HCT116 (cell line): ENCODE data around the gene TAS2R60. TPM values are rescaled to one million over a fixed set of nuclear protein-coding genes. Genes with fewer than 3 reads are reported as not detected.

Experiments
- ATAC-seq: fragments of 200-7000 bp; cut with Tn5 transposase; 2 replicates; pipeline ENCODE4 v1.9.1; 2020; ENCODE audit warnings: mild to moderate bottlenecking, moderate library complexity
- BruUV-seq: library from RNA; stranded (reverse); fragments of 400-500 nt; replicated peaks from 2 replicates; lab custom pipeline; 2021; lab: Mats Ljungman, UMichigan
- CTCF ChIA-PET: fragments of 300-600 bp; sonication (Branson Sonifier 250); formaldehyde crosslinking; loops from one replicate; lab custom pipeline; 2021; ENCODE audit warnings: antibody characterized with exemption; lab: Charles Lee
- POLR2A ChIA-PET: fragments of 300-600, 350-600 bp; sonication (Branson Sonifier 250); formaldehyde crosslinking; loops from one replicate; lab custom pipeline; 2021; ENCODE audit warnings: antibody characterized with exemption; lab: Charles Lee
- RAD21 ChIA-PET, 2 experiments: fragments of 300-600 bp; sonication (Branson Sonifier 250); formaldehyde crosslinking; loops; one replicate each; lab custom pipeline; 2023; ENCODE audit warnings: low total read pairs in 2 of 2; ENCODE audit not compliant: uncharacterized antibody in 2 of 2, unreplicated experiment in 2 of 2, low non-redundant PET in 1 of 2; lab: Charles Lee
- DNase-seq: peaks from one replicate; pipeline ENCODE4 v3.0.0-alpha.2; 2010; ENCODE audit warnings: low read depth, low spot score
- H2AFZ ChIP-seq: fragments of 200-600 bp; shearing (Covaris generic), sonication (generic); 2 replicates; pipeline ENCODE4 v1.6.1; 2017; ENCODE audit warnings: low read depth, mixed run types, mixed read lengths, antibody characterized with exemption, low read length; ENCODE audit not compliant: poor library complexity, severe bottlenecking
- H3K27ac ChIP-seq: 2 replicates; pipeline ENCODE4 v1.5.1; 2012; ENCODE audit warnings: low read depth, low read length
- H3K27me3 ChIP-seq: fragments of 200-600 bp; sonication (generic); 2 replicates; pipeline ENCODE4 v1.6.1; 2016; ENCODE audit warnings: mixed run types, low read length, mixed read lengths; ENCODE audit not compliant: insufficient read depth
- H3K36me3 ChIP-seq, 2 experiments: fragments of 200-500 bp in 1 of 2; fragments of 200-600 bp in 1 of 2; sonication (Bioruptor generic) in 1 of 2; sonication (generic) in 1 of 2; 2 replicates each; pipeline versions ENCODE4 v1.5.1 to v1.6.1; 2014 to 2016; ENCODE audit warnings: low read length in 2 of 2, inconsistent platforms in 1 of 2, mixed read lengths in 1 of 2, mixed run types in 1 of 2; ENCODE audit not compliant: insufficient read depth in 2 of 2, control insufficient read depth in 1 of 2
- H3K4me1 ChIP-seq, 2 experiments: fragments of 200-600 bp in 1 of 2; sonication (generic) in 1 of 2; 2 replicates each; pipeline versions ENCODE4 v1.5.1 to v1.6.1; 2012 to 2017; ENCODE audit warnings: low read length in 2 of 2, inconsistent platforms in 1 of 2, mild to moderate bottlenecking in 1 of 2, mixed read lengths in 1 of 2, mixed run types in 1 of 2, moderate library complexity in 1 of 2; ENCODE audit not compliant: insufficient read depth in 2 of 2, control insufficient read depth in 1 of 2
- H3K4me2 ChIP-seq: fragments of 200-600 bp; sonication (generic); 2 replicates; pipeline ENCODE4 v1.6.1; 2017; ENCODE audit warnings: mixed run types, low read length, mixed read lengths
- H3K4me3 ChIP-seq, 2 experiments: fragments of 200-600 bp in 1 of 2; sonication (generic) in 1 of 2; replicated peaks in 1 of 2; 2 replicates each; pipeline ENCODE4 v1.5.1; 2011 to 2016; ENCODE audit warnings: low read length in 2 of 2, control low read depth in 1 of 2, low read depth in 1 of 2, mild to moderate bottlenecking in 1 of 2, mixed read lengths in 1 of 2, mixed run types in 1 of 2
- H3K79me2 ChIP-seq: fragments of 200-600 bp; sonication (generic); 2 replicates; pipeline ENCODE4 v1.6.1; 2017; ENCODE audit warnings: mild to moderate bottlenecking, mixed run types, low read length, moderate library complexity, mixed read lengths; ENCODE audit not compliant: insufficient read depth
- H3K9ac ChIP-seq: fragments of 200-600 bp; sonication (generic); 2 replicates; pipeline ENCODE4 v1.6.1; 2016; ENCODE audit warnings: low read length, mixed read lengths
- H3K9me2 ChIP-seq: fragments of 200-600 bp; sonication (generic), shearing (Covaris generic); 2 replicates; pipeline ENCODE4 v1.6.1; 2017; ENCODE audit warnings: mixed run types, mild to moderate bottlenecking, moderate library complexity; ENCODE audit not compliant: insufficient read depth
- H3K9me3 ChIP-seq, 2 experiments: fragments of 200-500 bp in 1 of 2; fragments of 200-600 bp in 1 of 2; sonication (Bioruptor generic) in 1 of 2; sonication (generic) in 1 of 2; 2 replicates each; pipeline ENCODE4 v1.6.1; 2014 to 2017; ENCODE audit warnings: low read length in 2 of 2, mixed read lengths in 2 of 2, inconsistent platforms in 1 of 2, low read depth in 1 of 2, mild to moderate bottlenecking in 1 of 2, mixed run types in 1 of 2, moderate library complexity in 1 of 2; ENCODE audit not compliant: control insufficient read depth in 1 of 2, insufficient read depth in 1 of 2
- H4K20me1 ChIP-seq: fragments of 200-600 bp; sonication (generic), shearing (Covaris generic); 2 replicates; pipeline ENCODE4 v1.6.1; 2017; ENCODE audit warnings: mixed run types, mild to moderate bottlenecking, moderate library complexity; ENCODE audit not compliant: insufficient read depth
- EGR1 ChIP-seq: IDR thresholded peaks from 2 replicates; pipeline ENCODE4 v1.6.1; 2012; ENCODE audit warnings: low read depth
- ELF1 ChIP-seq: IDR thresholded peaks from 2 replicates; pipeline ENCODE4 v1.6.1; 2012; ENCODE audit warnings: low read depth, borderline replicate concordance
- EZH2 ChIP-seq: fragments of 200-600 bp; sonication (generic); IDR thresholded peaks from 2 replicates; pipeline ENCODE4 v1.6.1; 2017; ENCODE audit warnings: antibody characterized with exemption, mixed run types
- POLR2AphosphoS5 ChIP-seq: IDR thresholded peaks from 2 replicates; pipeline ENCODE4 v1.6.1; 2011; ENCODE audit warnings: mild to moderate bottlenecking, low read depth, low read length, moderate library complexity
- SIN3A ChIP-seq: IDR thresholded peaks from 2 replicates; pipeline ENCODE4 v1.6.1; 2012; ENCODE audit warnings: low read depth
- TCF7L2 ChIP-seq: IDR thresholded peaks from 2 replicates; pipeline ENCODE4 v1.7.0; 2011; ENCODE audit warnings: borderline replicate concordance, inconsistent platforms; ENCODE audit not compliant: insufficient read depth, insufficient read length; ENCODE audit errors: extremely low read depth
- YY1 ChIP-seq: IDR thresholded peaks from 2 replicates; pipeline ENCODE4 v1.6.1; 2011; ENCODE audit warnings: low read length, low read depth, moderate library complexity, mild to moderate bottlenecking; ENCODE audit not compliant: insufficient replicate concordance; ENCODE audit errors: extremely low read depth
- ZFX ChIP-seq: fragments of 450-650 bp; IDR thresholded peaks from 2 replicates; pipeline ENCODE4 v1.6.1; 2017
- intact Hi-C: fragments of 100-400 bp; cut with micrococcal nuclease; formaldehyde crosslinking; loops from 2 replicates; pipeline ENCODE4 v1.10.0; 2022
- total RNA-seq: library from RNA; stranded (reverse); gene quantifications from one replicate; pipeline ENCODE4 v1.2.1, GENCODE V29; 2021; ENCODE audit not compliant: unreplicated experiment
- TF ChIP-seq, protein P1 (sequence below): IDR thresholded peaks from 2 replicates; pipeline ENCODE4 v1.6.1; 2012
- TF ChIP-seq, protein P2 (sequence below): IDR thresholded peaks from 2 replicates; pipeline ENCODE4 v1.6.1; 2012; ENCODE audit warnings: low read depth
- TF ChIP-seq, protein P3 (sequence below): IDR thresholded peaks from 2 replicates; pipeline ENCODE4 v1.6.1; 2011; ENCODE audit warnings: mild to moderate bottlenecking, low read length, moderate library complexity; ENCODE audit not compliant: insufficient replicate concordance; ENCODE audit errors: extremely low read depth

Gene TAS2R60
- total RNA-seq, 1 experiment from 2014 or later: not detected

DNA sequence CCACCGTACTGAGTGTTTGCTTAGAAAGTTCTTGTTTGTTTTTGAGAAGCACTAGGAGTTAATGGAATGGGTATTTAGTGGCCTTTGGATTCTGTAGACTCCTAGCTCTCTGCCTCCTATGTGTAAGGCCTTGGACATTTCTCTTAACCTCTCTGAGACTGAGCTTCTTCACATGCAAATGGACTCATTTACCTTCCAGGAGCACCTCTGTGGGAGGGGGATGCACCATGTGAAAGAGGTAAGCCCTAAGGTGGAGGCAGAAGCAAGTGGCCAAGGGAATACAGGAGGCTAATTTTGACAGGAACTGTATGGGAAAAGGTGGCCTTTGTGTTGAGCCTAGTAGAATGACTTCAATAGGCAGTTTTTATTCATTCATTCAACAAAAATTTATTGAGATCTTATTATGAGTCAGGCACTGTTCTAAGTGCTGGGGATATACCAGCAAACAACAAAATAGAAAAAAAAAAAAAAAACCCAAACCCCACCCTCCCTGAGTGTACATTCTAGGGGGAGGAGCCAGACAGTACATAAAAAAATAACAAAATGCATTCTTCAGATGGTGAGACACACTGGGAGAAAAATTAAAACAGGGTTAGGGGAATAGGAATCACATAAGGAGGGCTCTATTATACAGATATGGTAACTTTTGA, 25.4 kb upstream of the TAS2R60 start:
- no peak overlapping the region for H3K4me3 ChIP-seq
- no peak overlapping the region for H3K9ac ChIP-seq
- no peaks in the 10 kb centered on the region for H4K20me1 ChIP-seq
- no peaks in the 10 kb centered on the region for H3K27me3 ChIP-seq
- intact Hi-C loops: no loop called here
- no peaks in the 10 kb centered on the region for H3K36me3 ChIP-seq
- no peak overlapping the region for H2AFZ ChIP-seq
- no peak for TF ChIP-seq SIN3A
- no peak for TF ChIP-seq ZFX
- TF ChIP-seq TCF7L2: no peak
- no peak for TF ChIP-seq YY1
- no peak for TF ChIP-seq ELF1
- no peak for TF ChIP-seq EGR1
- TF ChIP-seq, protein P1, sequence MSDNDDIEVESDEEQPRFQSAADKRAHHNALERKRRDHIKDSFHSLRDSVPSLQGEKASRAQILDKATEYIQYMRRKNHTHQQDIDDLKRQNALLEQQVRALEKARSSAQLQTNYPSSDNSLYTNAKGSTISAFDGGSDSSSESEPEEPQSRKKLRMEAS: no peak
- TF ChIP-seq POLR2AphosphoS5: no peak
- TF ChIP-seq EZH2: no peak
- TF ChIP-seq, protein P2, sequence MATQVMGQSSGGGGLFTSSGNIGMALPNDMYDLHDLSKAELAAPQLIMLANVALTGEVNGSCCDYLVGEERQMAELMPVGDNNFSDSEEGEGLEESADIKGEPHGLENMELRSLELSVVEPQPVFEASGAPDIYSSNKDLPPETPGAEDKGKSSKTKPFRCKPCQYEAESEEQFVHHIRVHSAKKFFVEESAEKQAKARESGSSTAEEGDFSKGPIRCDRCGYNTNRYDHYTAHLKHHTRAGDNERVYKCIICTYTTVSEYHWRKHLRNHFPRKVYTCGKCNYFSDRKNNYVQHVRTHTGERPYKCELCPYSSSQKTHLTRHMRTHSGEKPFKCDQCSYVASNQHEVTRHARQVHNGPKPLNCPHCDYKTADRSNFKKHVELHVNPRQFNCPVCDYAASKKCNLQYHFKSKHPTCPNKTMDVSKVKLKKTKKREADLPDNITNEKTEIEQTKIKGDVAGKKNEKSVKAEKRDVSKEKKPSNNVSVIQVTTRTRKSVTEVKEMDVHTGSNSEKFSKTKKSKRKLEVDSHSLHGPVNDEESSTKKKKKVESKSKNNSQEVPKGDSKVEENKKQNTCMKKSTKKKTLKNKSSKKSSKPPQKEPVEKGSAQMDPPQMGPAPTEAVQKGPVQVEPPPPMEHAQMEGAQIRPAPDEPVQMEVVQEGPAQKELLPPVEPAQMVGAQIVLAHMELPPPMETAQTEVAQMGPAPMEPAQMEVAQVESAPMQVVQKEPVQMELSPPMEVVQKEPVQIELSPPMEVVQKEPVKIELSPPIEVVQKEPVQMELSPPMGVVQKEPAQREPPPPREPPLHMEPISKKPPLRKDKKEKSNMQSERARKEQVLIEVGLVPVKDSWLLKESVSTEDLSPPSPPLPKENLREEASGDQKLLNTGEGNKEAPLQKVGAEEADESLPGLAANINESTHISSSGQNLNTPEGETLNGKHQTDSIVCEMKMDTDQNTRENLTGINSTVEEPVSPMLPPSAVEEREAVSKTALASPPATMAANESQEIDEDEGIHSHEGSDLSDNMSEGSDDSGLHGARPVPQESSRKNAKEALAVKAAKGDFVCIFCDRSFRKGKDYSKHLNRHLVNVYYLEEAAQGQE: no peak
- TF ChIP-seq, protein P3, sequence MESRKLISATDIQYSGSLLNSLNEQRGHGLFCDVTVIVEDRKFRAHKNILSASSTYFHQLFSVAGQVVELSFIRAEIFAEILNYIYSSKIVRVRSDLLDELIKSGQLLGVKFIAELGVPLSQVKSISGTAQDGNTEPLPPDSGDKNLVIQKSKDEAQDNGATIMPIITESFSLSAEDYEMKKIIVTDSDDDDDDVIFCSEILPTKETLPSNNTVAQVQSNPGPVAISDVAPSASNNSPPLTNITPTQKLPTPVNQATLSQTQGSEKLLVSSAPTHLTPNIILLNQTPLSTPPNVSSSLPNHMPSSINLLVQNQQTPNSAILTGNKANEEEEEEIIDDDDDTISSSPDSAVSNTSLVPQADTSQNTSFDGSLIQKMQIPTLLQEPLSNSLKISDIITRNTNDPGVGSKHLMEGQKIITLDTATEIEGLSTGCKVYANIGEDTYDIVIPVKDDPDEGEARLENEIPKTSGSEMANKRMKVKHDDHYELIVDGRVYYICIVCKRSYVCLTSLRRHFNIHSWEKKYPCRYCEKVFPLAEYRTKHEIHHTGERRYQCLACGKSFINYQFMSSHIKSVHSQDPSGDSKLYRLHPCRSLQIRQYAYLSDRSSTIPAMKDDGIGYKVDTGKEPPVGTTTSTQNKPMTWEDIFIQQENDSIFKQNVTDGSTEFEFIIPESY: no peak
- no peaks in the 10 kb centered on the region for H3K79me2 ChIP-seq
- RAD21 ChIA-PET: no interaction called here
- DNase-seq (no peak), ATAC-seq (no peak)
- no peaks in the 10 kb centered on the region for H3K4me1 ChIP-seq
- BruUV-seq: no TSS peak
- CTCF ChIA-PET: no interaction called here
- no peak overlapping the region for H3K4me2 ChIP-seq
- no peaks in the 10 kb centered on the region for H3K9me3 ChIP-seq
- H3K9me2 ChIP-seq: no peaks in the 10 kb centered on the region
- POLR2A ChIA-PET: no interaction called here
- no peak overlapping the region for H3K27ac ChIP-seq
